NT2/D1 (cell line): ENCODE data around the gene MMP2.

Experiments
- YY1 ChIP-seq: IDR thresholded peaks from 2 replicates; pipeline ENCODE4 v1.6.1; 2011; ENCODE audit not compliant: insufficient read length, insufficient read depth
- ZNF274 ChIP-seq: IDR thresholded peaks from 2 replicates; pipeline ENCODE4 v1.6.1; 2011; ENCODE audit warnings: mild to moderate bottlenecking, low read depth, low read length

- TF ChIP-seq YY1 = no peak
- no peak for TF ChIP-seq ZNF274
Measured at GRCh38 chr16:55481023-55481422, 2.0 kb downstream of the MMP2 start.
